PC-3 (cell line): ENCODE results near the gene GRM6. TPM values are rescaled to one million over a fixed set of nuclear protein-coding genes. Genes with fewer than 3 reads are reported as not detected.

Source experiments
- ATAC-seq: fragments of 200-7000 bp; cut with Tn5 transposase; 2 replicates; pipeline ENCODE4 v1.9.1; 2020; ENCODE audit warnings: mild to moderate bottlenecking, moderate library complexity
- BruUV-seq: library from RNA; stranded (reverse); fragments of 400-500 nt; replicated peaks from 2 replicates; lab custom pipeline; 2021; lab: Mats Ljungman, UMichigan
- CTCF ChIA-PET: fragments of 300-600 bp; sonication (Branson Sonifier 250); formaldehyde crosslinking; loops from one replicate; lab custom pipeline; 2022; ENCODE audit warnings: antibody characterized with exemption; lab: Charles Lee
- POLR2A ChIA-PET: fragments of 300-600 bp; sonication (Branson Sonifier 250); formaldehyde crosslinking; loops from one replicate; lab custom pipeline; 2022; ENCODE audit warnings: antibody characterized with exemption; ENCODE audit not compliant: unreplicated experiment; lab: Charles Lee
- DNase-seq: peaks from one replicate; pipeline ENCODE4 v3.0.0-alpha.2; 2015
- H2AFZ ChIP-seq: fragments of 300-600 bp; sonication (generic); 2 replicates; pipeline ENCODE4 v1.6.0; 2016; ENCODE audit warnings: antibody characterized with exemption, low read length
- H3F3A ChIP-seq: fragments of 300-600 bp; sonication (generic); one replicate; pipeline ENCODE4 v1.6.0; 2017; ENCODE audit warnings: antibody characterized with exemption, low read length, control low read depth, mild to moderate bottlenecking; ENCODE audit not compliant: unreplicated experiment
- H3K27ac ChIP-seq: fragments of 300-600 bp; sonication (generic); 2 replicates; pipeline ENCODE4 v1.5.1; 2016; ENCODE audit warnings: mild to moderate bottlenecking, low read length
- H3K27me3 ChIP-seq: fragments of 300-600 bp; sonication (generic); 2 replicates; pipeline ENCODE4 v1.6.1; 2016; ENCODE audit warnings: low read length, mixed read lengths
- H3K36me3 ChIP-seq: fragments of 300-600 bp; sonication (generic); 2 replicates; pipeline ENCODE4 v1.6.1; 2016; ENCODE audit warnings: low read depth, mixed run types, low read length, mixed read lengths
- H3K4me1 ChIP-seq: fragments of 300-600 bp; sonication (generic); 2 replicates; pipeline ENCODE4 v1.5.1; 2016; ENCODE audit warnings: low read length; ENCODE audit not compliant: insufficient read depth
- H3K4me2 ChIP-seq: fragments of 300-600 bp; sonication (generic); 2 replicates; pipeline ENCODE4 v1.6.0; 2016; ENCODE audit warnings: low read length
- H3K4me3 ChIP-seq: fragments of 300-600 bp; sonication (generic); 2 replicates; pipeline ENCODE4 v1.5.1; 2016; ENCODE audit warnings: mild to moderate bottlenecking, low read length, mixed read lengths
- H3K79me2 ChIP-seq: fragments of 300-600 bp; sonication (generic); 2 replicates; pipeline ENCODE4 v1.6.1; 2017; ENCODE audit warnings: low read length, mixed read lengths
- H3K9ac ChIP-seq: fragments of 300-600 bp; sonication (generic); 2 replicates; pipeline ENCODE4 v1.6.0; 2016; ENCODE audit warnings: mild to moderate bottlenecking, low read length
- H3K9me2 ChIP-seq: fragments of 300-600 bp; sonication (generic); replicated peaks from 2 replicates; pipeline ENCODE4 v1.6.1; 2016; ENCODE audit warnings: mixed run types, low read length, mixed read lengths
- H3K9me3 ChIP-seq: fragments of 300-600 bp; sonication (generic); 2 replicates; pipeline ENCODE4 v1.6.1; 2016; ENCODE audit warnings: low read length, mixed read lengths
- H4K20me1 ChIP-seq: fragments of 300-600 bp; sonication (generic); 2 replicates; pipeline ENCODE4 v1.6.1; 2016; ENCODE audit warnings: low read length, mixed read lengths
- CTCF ChIP-seq: fragments of 300-600 bp; sonication (generic); conservative IDR thresholded peaks from 2 replicates; pipeline ENCODE4 v1.5.1; 2017; ENCODE audit warnings: antibody characterized with exemption, low read depth, mild to moderate bottlenecking, low read length
- EZH2 ChIP-seq: fragments of 300-600 bp; sonication (generic); IDR thresholded peaks from one replicate; pipeline ENCODE4 v1.6.1; 2017; ENCODE audit warnings: antibody characterized with exemption, mild to moderate bottlenecking, low read length; ENCODE audit not compliant: unreplicated experiment
- EZH2phosphoT487 ChIP-seq: fragments of 300-600 bp; sonication (generic); IDR thresholded peaks from 2 replicates; pipeline ENCODE4 v1.6.1; 2018; ENCODE audit warnings: mild to moderate bottlenecking, antibody characterized with exemption, low read length, borderline replicate concordance
- intact Hi-C: fragments of 100-400 bp; cut with micrococcal nuclease; formaldehyde crosslinking; loops from 2 replicates; pipeline ENCODE4 v1.9.0; 2023
- total RNA-seq: library from RNA; depleted of rRNA; stranded (reverse); fragments of >200 nt; gene quantifications from 2 replicates; pipeline ENCODE4 v1.2.3, GENCODE V29; 2014

The GRM6 gene
- total RNA-seq, 1 experiment from 2014 or later = not detected

GRCh38 chr5:178993236-178993765 lies 1.8 kb downstream of the GRM6 start:
- Histone ChIP-seq H3F3A (no peaks in the 10 kb centered on the region), H3K4me3 (no peak overlapping the region), H3K9me2 (no peaks in the 10 kb centered on the region), H4K20me1 (no peaks in the 10 kb centered on the region), H3K4me1 (no peaks in the 10 kb centered on the region), H3K79me2 (no peaks in the 10 kb centered on the region), H3K4me2 (no peak overlapping the region), H3K27ac (no peak overlapping the region), H3K9ac (no peak overlapping the region), H3K9me3 (no peaks in the 10 kb centered on the region; the same call in 1 of the 2 replicates), H2AFZ (no peak overlapping the region), H3K36me3 (no peaks in the 10 kb centered on the region), H3K27me3 (peaks cover 8% of the 10 kb centered on the region; the same call in 1 of the 2 replicates)
- BruUV-seq = no TSS peak
- ChIA-PET CTCF (no interaction called here), POLR2A (no interaction called here)
- DNase-seq (no peak), ATAC-seq (no peak)
- intact Hi-C loops = no loop called here
- TF ChIP-seq EZH2phosphoT487 (no peak), CTCF (no peak), EZH2 (no peak)

GRCh38 chr5:178992291-178992895 lies 2.7 kb downstream of the GRM6 start:
- Histone ChIP-seq H3K4me3 (no peak overlapping the region), H3K27me3 (peaks cover 8% of the 10 kb centered on the region; the same call in 1 of the 2 replicates), H3F3A (no peaks in the 10 kb centered on the region), H3K4me2 (no peak overlapping the region), H3K9ac (no peak overlapping the region), H4K20me1 (no peaks in the 10 kb centered on the region), H2AFZ (no peak overlapping the region), H3K9me2 (no peaks in the 10 kb centered on the region), H3K4me1 (no peaks in the 10 kb centered on the region), H3K27ac (no peak overlapping the region), H3K79me2 (no peaks in the 10 kb centered on the region), H3K36me3 (no peaks in the 10 kb centered on the region), H3K9me3 (no peaks in the 10 kb centered on the region; the same call in 1 of the 2 replicates)
- DNase-seq (no peak), ATAC-seq (no peak)
- ChIA-PET CTCF (no interaction called here), POLR2A (interaction anchor here (0.6 kb wide), 1 partner anchor 218 kb away, joined by 4 read pairs; no protein-coding TSS in a partner anchor)
- TF ChIP-seq EZH2 (no peak), EZH2phosphoT487 (no peak), CTCF (no peak)
- intact Hi-C loops = no loop called here
- no TSS peak for BruUV-seq
